Right lobe of liver (tissue), 6 donors: Measurements from ENCODE around the gene NME4. TPM values are rescaled to one million over a fixed set of nuclear protein-coding genes. Genes with fewer than 3 reads are reported as not detected.

Experiments used
- ATAC-seq, 4 donors: fragments of 200-7000 bp; cut with Tn5 transposase; one replicate each; pipeline ENCODE4 v1.9.1; 2020; ENCODE audit warnings: mild to moderate bottlenecking in 4 of 4, moderate library complexity in 4 of 4
- DNase-seq, 3 donors: peaks; one replicate each; pipeline ENCODE4 v3.0.0-alpha.2; 2020
- H3K27ac ChIP-seq, 3 donors: fragments of 200-600 bp; one replicate each; pipeline ENCODE4 v1.8.0; 2022
- H3K27me3 ChIP-seq, 2 donors: fragments of 200-600 bp; one replicate each; pipeline ENCODE4 v1.8.0; 2022
- H3K36me3 ChIP-seq, 4 donors: fragments of 200-600 bp; sonication (generic) in 1 of 4; one replicate each; pipeline versions ENCODE4 v1.5.1 to v1.8.0; 2017 to 2022; ENCODE audit warnings: control low read depth in 1 of 4
- H3K4me1 ChIP-seq, 4 donors: fragments of 200-600 bp; sonication (generic) in 1 of 4; one replicate each; pipeline versions ENCODE4 v1.5.1 to v1.8.0; 2017 to 2022; ENCODE audit warnings: control low read depth in 1 of 4
- H3K4me3 ChIP-seq, 3 donors: fragments of 200-600 bp; one replicate each; pipeline ENCODE4 v1.8.0; 2022
- H3K9me3 ChIP-seq, 4 donors: fragments of 200-600 bp; sonication (generic) in 1 of 4; one replicate each; pipeline versions ENCODE4 v1.5.1 to v1.8.0; 2017 to 2022; ENCODE audit warnings: control low read depth in 1 of 4
- POLR2A ChIP-seq: fragments of 450-650 bp; IDR thresholded peaks from one replicate; pipeline ENCODE4 v1.6.1; 2017; ENCODE audit warnings: antibody characterized with exemption, mild to moderate bottlenecking
- WGBS: methylation state at CpG from one replicate; pipeline ENCODE4 v1.1.6; 2018; ENCODE audit warnings: low coverage, low lambda C conversion rate; ENCODE audit not compliant: insufficient coverage; ENCODE audit errors: missing lambda C conversion rate; 5-methylcytosine and 5-hydroxymethylcytosine counted together
- intact Hi-C, 2 donors: fragments of 100-400 bp; cut with DNase I; formaldehyde crosslinking; loops; one replicate each; pipeline versions ENCODE4 v1.11.2 to v1.14.1; 2022
- total RNA-seq, 6 experiments: library from RNA; depleted of rRNA in 2 of 6; stranded (reverse); fragments of >200 nt in 2 of 6; fragmentation: NEBNext Ultra II Directional in 3 of 6; extraction: Animal tissue kit (Norgen Biotek cat#: 25700) in 3 of 6; gene quantifications; one replicate each; pipeline versions ENCODE4 v1.1.0 to v1.2.4, GENCODE V29; 2016 to 2023
- TF ChIP-seq, protein P1 (sequence below), 4 donors: fragments of 200-600 bp in 3 of 4; fragments of 450-650 bp in 1 of 4; IDR thresholded peaks; one replicate each; pipeline versions ENCODE4 v1.5.1 to v1.8.0; 2016 to 2022; ENCODE audit warnings: antibody characterized with exemption in 4 of 4, mild to moderate bottlenecking in 2 of 4
- donor health status: DM: no; HTN: yes; CAD: no.
- donor health status: DM: no; HTN: no; CAD: no.
- donor health status: DM: no; HTN: no; CAD: no.
- donor health status: DM: no; HTN: yes; CAD: no.
- donor health status: DM: no; HTN: yes; CAD: no.

The NME4 gene
- total RNA-seq, 6 experiments from 2014 or later, result 50.3 to 83.6 (median 61.0) TPM

DNA sequence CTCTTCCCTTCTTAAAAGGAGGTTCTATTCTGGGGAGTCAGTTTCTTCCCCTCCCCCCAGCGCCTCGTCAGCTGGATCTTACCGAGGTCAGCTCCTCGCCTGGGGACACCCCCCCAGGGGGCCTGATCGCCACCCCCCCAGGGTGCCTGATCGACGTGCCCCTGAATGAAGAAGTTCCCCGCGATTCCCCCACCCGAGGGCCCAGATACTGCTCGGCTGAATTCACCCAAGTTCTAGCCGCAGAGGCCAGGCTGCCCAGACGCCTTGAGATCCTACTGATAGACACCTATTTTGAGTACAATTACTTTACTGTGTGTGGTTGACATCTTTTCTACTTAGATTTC is 29.9 kb downstream of the NME4 start:
- no peak overlapping the region for H3K27ac ChIP-seq
- ATAC-seq, result no peak
- H3K27me3 ChIP-seq, result no peaks in the 10 kb centered on the region
- H3K36me3 ChIP-seq, result no peaks in the 10 kb centered on the region
- intact Hi-C loops, result no loop called here
- peaks cover 0 to 31% (median 0%) of the 10 kb centered on the region in 4 donors for H3K4me1 ChIP-seq
- DNase-seq, result no peak
- no peaks in the 10 kb centered on the region for H3K9me3 ChIP-seq
- peak overlapping the region; percentile 58 to 75 (median 67) for H3K4me3 ChIP-seq
- TF ChIP-seq, protein P1, sequence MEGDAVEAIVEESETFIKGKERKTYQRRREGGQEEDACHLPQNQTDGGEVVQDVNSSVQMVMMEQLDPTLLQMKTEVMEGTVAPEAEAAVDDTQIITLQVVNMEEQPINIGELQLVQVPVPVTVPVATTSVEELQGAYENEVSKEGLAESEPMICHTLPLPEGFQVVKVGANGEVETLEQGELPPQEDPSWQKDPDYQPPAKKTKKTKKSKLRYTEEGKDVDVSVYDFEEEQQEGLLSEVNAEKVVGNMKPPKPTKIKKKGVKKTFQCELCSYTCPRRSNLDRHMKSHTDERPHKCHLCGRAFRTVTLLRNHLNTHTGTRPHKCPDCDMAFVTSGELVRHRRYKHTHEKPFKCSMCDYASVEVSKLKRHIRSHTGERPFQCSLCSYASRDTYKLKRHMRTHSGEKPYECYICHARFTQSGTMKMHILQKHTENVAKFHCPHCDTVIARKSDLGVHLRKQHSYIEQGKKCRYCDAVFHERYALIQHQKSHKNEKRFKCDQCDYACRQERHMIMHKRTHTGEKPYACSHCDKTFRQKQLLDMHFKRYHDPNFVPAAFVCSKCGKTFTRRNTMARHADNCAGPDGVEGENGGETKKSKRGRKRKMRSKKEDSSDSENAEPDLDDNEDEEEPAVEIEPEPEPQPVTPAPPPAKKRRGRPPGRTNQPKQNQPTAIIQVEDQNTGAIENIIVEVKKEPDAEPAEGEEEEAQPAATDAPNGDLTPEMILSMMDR (IDR thresholded peaks at IDR 0.05), result no peak
- no peak for TF ChIP-seq POLR2A
- WGBS, result 32% methylated on average over 7 of the region's 13 CpGs

DNA sequence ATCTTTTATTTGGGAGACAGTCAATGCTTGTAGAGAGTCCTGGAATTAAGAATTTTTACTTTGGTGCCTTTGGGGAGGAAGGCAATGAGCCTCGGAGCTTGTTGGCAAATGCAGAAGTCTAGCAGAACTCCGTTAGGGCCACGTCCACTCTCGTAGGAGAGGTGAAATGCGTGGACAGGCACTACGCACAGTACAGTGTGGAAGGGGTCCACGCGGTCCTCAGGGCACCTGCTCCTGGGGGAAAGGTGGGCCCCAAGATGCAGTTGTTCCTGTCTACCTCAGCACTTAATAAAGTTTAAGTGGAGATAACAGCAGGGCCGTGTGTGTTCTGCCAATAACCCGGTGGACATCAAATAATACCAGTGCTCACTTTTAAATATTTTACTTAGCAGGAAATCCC is 30.3 kb downstream of the NME4 start:
- Histone ChIP-seq H3K9me3 (no peaks in the 10 kb centered on the region), H3K36me3 (no peaks in the 10 kb centered on the region), H3K4me3 (peak overlapping the region; percentile 58 to 75 (median 67)), H3K4me1 (peaks cover 0 to 31% (median 0%) of the 10 kb centered on the region in 4 donors), H3K27ac (no peak overlapping the region), H3K27me3 (no peaks in the 10 kb centered on the region)
- ATAC-seq, result no peak
- intact Hi-C loops, result no loop called here
- no peak for DNase-seq
- 34% methylated on average over 7 of the region's 10 CpGs for WGBS
- TF ChIP-seq, protein P1 (IDR thresholded peaks at IDR 0.05), result no peak
- TF ChIP-seq POLR2A, result no peak

DNA sequence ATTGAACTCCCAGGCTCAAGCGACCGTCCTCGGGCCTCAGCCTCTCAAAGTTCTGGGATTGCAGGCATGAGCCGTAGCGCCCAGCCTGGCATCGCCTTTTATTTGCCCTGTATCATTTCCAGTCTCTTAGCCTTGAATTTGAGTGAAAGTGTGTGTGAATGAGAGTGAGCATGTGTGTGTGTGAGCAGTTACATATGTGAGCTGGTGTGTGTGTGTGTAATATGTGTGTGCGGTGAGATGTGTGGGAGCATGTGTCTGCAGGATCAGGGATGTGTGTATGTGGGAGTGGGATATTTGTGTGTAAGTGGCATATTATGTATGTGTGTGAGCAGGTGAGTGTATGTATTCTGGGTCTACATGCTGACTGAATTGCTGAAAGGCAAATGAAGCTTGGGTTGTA is 33.9 kb downstream of the NME4 start:
- Histone ChIP-seq H3K4me1 (peaks cover 0 to 24% (median 0%) of the 10 kb centered on the region in 4 donors), H3K27me3 (no peaks in the 10 kb centered on the region), H3K9me3 (no peaks in the 10 kb centered on the region), H3K27ac (no peak overlapping the region), H3K4me3 (no peak overlapping the region), H3K36me3 (no peaks in the 10 kb centered on the region)
- TF ChIP-seq POLR2A, result no peak
- TF ChIP-seq, protein P1 (IDR thresholded peaks at IDR 0.05), result no peak
- ATAC-seq (no peak), DNase-seq (no peak)
- intact Hi-C loops, result no loop called here
- WGBS, result 87% methylated on average over 6 of the region's 7 CpGs

DNA sequence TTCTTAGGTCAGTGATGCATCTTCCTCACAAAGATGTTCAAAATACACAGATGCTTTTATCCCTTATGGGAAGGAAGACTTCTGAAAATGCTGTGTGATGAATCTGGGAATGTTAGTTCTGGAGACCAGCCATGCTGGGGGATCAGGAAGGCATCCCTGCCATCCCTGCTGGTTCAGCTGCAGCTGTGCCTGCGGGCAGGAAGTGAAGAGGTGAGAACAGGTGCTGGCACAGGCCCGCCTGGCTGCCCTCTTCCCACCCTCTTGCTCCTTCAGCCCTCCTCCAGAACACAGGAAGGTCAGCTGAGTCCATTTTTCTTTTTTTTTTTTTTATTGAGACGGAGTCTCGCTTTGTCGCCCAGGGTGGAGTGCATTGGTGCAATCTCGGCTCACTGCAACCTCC is 43.6 kb downstream of the NME4 start:
- ATAC-seq (no peak), DNase-seq (no peak)
- H3K36me3 ChIP-seq, result no peaks in the 10 kb centered on the region
- WGBS, result 87% methylated on average over 5 of the region's 6 CpGs
- H3K4me1 ChIP-seq, result no peaks in the 10 kb centered on the region
- no peak for TF ChIP-seq POLR2A
- TF ChIP-seq, protein P1 (IDR thresholded peaks at IDR 0.05), result no peak
- intact Hi-C loops, result no loop called here
- H3K27me3 ChIP-seq, result no peaks in the 10 kb centered on the region
- H3K4me3 ChIP-seq, result no peak overlapping the region
- H3K27ac ChIP-seq, result no peak overlapping the region
- no peaks in the 10 kb centered on the region for H3K9me3 ChIP-seq

DNA sequence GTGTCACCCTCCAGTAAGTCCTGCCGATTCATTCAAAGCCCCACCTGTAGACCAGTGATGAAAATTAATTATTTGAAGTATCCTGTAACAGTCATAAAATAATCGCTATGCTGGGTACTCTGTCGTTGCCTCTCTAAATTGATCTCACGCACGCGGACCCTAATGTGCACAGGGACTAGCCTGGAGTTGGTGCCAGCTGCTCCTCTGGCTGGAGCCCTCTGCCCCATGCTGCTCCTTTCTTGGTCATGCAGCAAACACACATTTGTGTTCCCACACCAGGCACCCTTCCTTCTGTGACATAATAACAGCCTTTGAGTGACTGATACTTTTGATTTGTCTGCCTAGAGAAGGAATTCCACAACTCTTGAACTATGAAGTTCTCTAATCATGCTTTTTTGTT is 44.4 kb downstream of the NME4 start:
- ATAC-seq (no peak), DNase-seq (no peak)
- WGBS, result 97% methylated on average over 6 of the region's 6 CpGs
- H3K27me3 ChIP-seq, result no peaks in the 10 kb centered on the region
- H3K27ac ChIP-seq, result no peak overlapping the region
- no peaks in the 10 kb centered on the region for H3K36me3 ChIP-seq
- no peak overlapping the region for H3K4me3 ChIP-seq
- TF ChIP-seq, protein P1 (IDR thresholded peaks at IDR 0.05), result no peak
- TF ChIP-seq POLR2A, result no peak
- intact Hi-C loops, result no loop called here
- no peaks in the 10 kb centered on the region for H3K4me1 ChIP-seq
- H3K9me3 ChIP-seq, result no peaks in the 10 kb centered on the region
